IPS-18c (cell line): ENCODE results near the gene MSH2.
"Not testable (repeated sequence)": the region's sequence is repeated elsewhere in the genome, so short reads cannot be mapped to it uniquely, and the experiment has no call there.

Source experiments
- H3K4me3 ChIP-seq: 2 replicates; pipeline ENCODE4 v1.7.0; 2013; ENCODE audit warnings: low read depth, mild to moderate bottlenecking, low read length, moderate library complexity; ENCODE audit not compliant: insufficient read depth
- H3K9me3 ChIP-seq: one replicate; pipeline ENCODE4 v1.6.1; 2013; ENCODE audit warnings: mild to moderate bottlenecking, low read length, moderate library complexity; ENCODE audit not compliant: control insufficient read depth, insufficient read depth

The MSH2 gene

GRCh38 chr2:47493317-47494035 lies 90.5 kb downstream of the MSH2 start:
- Histone ChIP-seq H3K9me3 (no peaks in the 10 kb centered on the region), H3K4me3 (no peak overlapping the region)

- Histone ChIP-seq H3K9me3 (no peaks in the 10 kb centered on the region), H3K4me3 (no peak overlapping the region)
Measured at GRCh38 chr2:47494267-47495130, 91.5 kb downstream of the MSH2 start.

GRCh38 chr2:47497843-47498460 lies 95.0 kb downstream of the MSH2 start:
- H3K9me3 ChIP-seq, result peaks cover 6% of the 10 kb centered on the region

GRCh38 chr2:47499093-47499492 lies 96.1 kb downstream of the MSH2 start:
- peaks cover 6% of the 10 kb centered on the region for H3K9me3 ChIP-seq
- H3K4me3 ChIP-seq, result no peak overlapping the region

More at GRCh38 chr2:47497843-47498460, 95.0 kb downstream of the MSH2 start:
- no peak overlapping the region for H3K4me3 ChIP-seq

- H3K9me3 ChIP-seq, result peaks cover 6% of the 10 kb centered on the region
- no peak overlapping the region for H3K4me3 ChIP-seq
Measured at GRCh38 chr2:47499621-47500309, 96.8 kb downstream of the MSH2 start.

GRCh38 chr2:47501374-47502200 lies 98.6 kb downstream of the MSH2 start:
- Histone ChIP-seq H3K9me3 (peaks cover 6% of the 10 kb centered on the region), H3K4me3 (no peak overlapping the region)

GRCh38 chr2:47502498-47502897 lies 99.5 kb downstream of the MSH2 start:
- not testable (repeated sequence) for H3K4me3 ChIP-seq, H3K9me3 ChIP-seq

- peaks cover 6% of the 10 kb centered on the region for H3K9me3 ChIP-seq
- no peak overlapping the region for H3K4me3 ChIP-seq
Measured at GRCh38 chr2:47503481-47504070, 100.6 kb downstream of the MSH2 start.

GRCh38 chr2:47504174-47504810 lies 101.3 kb downstream of the MSH2 start:
- H3K4me3 ChIP-seq, result no peak overlapping the region
- peaks cover 6% of the 10 kb centered on the region for H3K9me3 ChIP-seq

GRCh38 chr2:47506024-47506423 lies 103.1 kb downstream of the MSH2 start:
- Histone ChIP-seq H3K4me3 (no peak overlapping the region), H3K9me3 (no peaks in the 10 kb centered on the region)

- H3K4me3 ChIP-seq, result no peak overlapping the region
- H3K9me3 ChIP-seq, result no peaks in the 10 kb centered on the region
Measured at GRCh38 chr2:47506436-47506835, 103.5 kb downstream of the MSH2 start.

- Histone ChIP-seq H3K9me3 (peaks cover 2% of the 10 kb centered on the region), H3K4me3 (no peak overlapping the region)
Measured at GRCh38 chr2:47508080-47508479, 105.1 kb downstream of the MSH2 start.

GRCh38 chr2:47508641-47509040 lies 105.7 kb downstream of the MSH2 start:
- H3K9me3 ChIP-seq, result peaks cover 2% of the 10 kb centered on the region
- no peak overlapping the region for H3K4me3 ChIP-seq

GRCh38 chr2:47509250-47509649 lies 106.3 kb downstream of the MSH2 start:
- Histone ChIP-seq H3K9me3 (peaks cover 2% of the 10 kb centered on the region), H3K4me3 (no peak overlapping the region)

- Histone ChIP-seq H3K9me3 (peaks cover 2% of the 10 kb centered on the region), H3K4me3 (no peak overlapping the region)
Measured at GRCh38 chr2:47509821-47510385, 106.9 kb downstream of the MSH2 start.

GRCh38 chr2:47510745-47511144 lies 107.8 kb downstream of the MSH2 start:
- Histone ChIP-seq H3K4me3 (no peak overlapping the region), H3K9me3 (peaks cover 2% of the 10 kb centered on the region)
